ENCODE results near the gene DUOX2. TPM values are rescaled to one million over a fixed set of nuclear protein-coding genes. Genes with fewer than 3 reads are reported as not detected.

The DUOX2 gene
- polyA plus RNA-seq (2013) = 0.05 TPM

DNA sequence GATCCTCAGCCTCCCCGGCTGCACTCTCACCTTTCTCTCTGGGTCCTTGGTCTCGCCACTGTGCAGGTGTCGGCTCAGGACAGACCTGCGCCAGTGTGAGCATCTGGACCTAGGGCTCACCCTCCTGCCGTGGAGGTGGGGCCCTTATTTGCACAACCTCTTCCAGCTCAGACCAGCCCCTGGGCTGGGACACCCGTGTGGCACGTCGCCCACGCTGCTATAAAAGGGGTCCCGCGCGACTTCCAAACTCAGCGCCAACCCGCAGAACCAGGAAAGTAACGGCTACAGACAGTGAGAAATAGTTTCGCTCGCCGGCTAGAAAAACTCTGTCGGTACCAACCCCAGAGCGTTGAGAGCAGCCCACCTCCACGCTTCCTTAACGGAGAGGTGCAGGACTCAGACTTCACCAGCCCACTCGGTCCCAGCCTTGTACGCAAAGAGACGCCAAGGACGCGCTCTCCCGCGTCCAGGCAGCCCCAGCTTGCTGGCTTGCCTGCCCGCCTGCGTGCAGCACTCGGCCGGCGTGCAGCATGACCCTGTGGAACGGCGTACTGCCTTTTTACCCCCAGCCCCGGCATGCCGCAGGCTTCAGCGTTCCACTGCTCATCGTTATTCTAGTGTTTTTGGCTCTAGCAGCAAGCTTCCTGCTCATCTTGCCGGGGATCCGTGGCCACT is at the start of gene DUOX2, which contains the start of gene DUOXA2:
Gene DUOX2, minus strand, starts transcription at position 97 of the 675 bp plus-strand sequence. CDS start 761 bp downstream, outside the sequence.
Gene DUOXA2, plus strand, starts transcription at position 251 of the 675 bp plus-strand sequence. Its CDS starts 280 bp downstream, at position 531.
- Histone ChIP-seq H3K36me3 (ENCODE audit: control insufficient read depth in 4 of 4, insufficient read depth in 4 of 4, low read length in 3 of 4) (no peaks in the 10 kb centered on the region), H3K4me1 (ENCODE audit: control extremely low read depth in 1 of 4, control insufficient read depth in 4 of 4, insufficient read depth in 4 of 4, low read length in 3 of 4) (peaks cover 0 to 52% (median 29%) of the 10 kb centered on the region in 4 experiments), H3K27me3 (replicated peaks in 2 of 5; ENCODE audit: control insufficient read depth in 4 of 5, insufficient read depth in 5 of 5, low read length in 4 of 5) (peaks cover 0 to 87% (median 58%) of the 10 kb centered on the region in 5 experiments), H3K9me3 (ENCODE audit: control extremely low read depth in 1 of 5, control insufficient read depth in 4 of 5, insufficient read depth in 2 of 5, low read depth in 1 of 5, low read length in 4 of 5) (no peaks in the 10 kb centered on the region), H3K4me3 (ENCODE audit: control insufficient read depth in 1 of 7, extremely low read depth in 1 of 7, insufficient read depth in 4 of 7, low read depth in 2 of 7, low read length in 6 of 7) (peak within 1 kb of the TSS in 4 of 7 experiments; percentile 15 to 55 (median 52)), H3K27ac (ENCODE audit: insufficient read depth in 1 of 2, low read depth in 1 of 2, low read length in 2 of 2, poor library complexity in 1 of 2, severe bottlenecking in 2 of 2) (no peak within 1 kb of the TSS)
- 1% methylated on average over 39 of the region's 42 CpGs for WGBS (ENCODE audit: insufficient coverage)
- ChIA-PET CTCF (interaction anchor here (1.0 to 2.3 kb wide), 5 partner anchors 7 to 17 kb away, joined by 3 to 10 read pairs (median 5); no protein-coding TSS in a partner anchor), POLR2A (no interaction called here)
- DNase-seq = peak in 2 of 3 donors; percentile 34 to 38

- Histone ChIP-seq H3K27ac (ENCODE audit: insufficient read depth in 1 of 2, low read depth in 1 of 2, low read length in 2 of 2, poor library complexity in 1 of 2, severe bottlenecking in 2 of 2) (no peak overlapping the region), H3K4me1 (ENCODE audit: control extremely low read depth in 1 of 4, control insufficient read depth in 4 of 4, insufficient read depth in 4 of 4, low read length in 3 of 4) (peaks cover 0 to 34% (median 29%) of the 10 kb centered on the region in 4 experiments), H3K9me3 (ENCODE audit: control extremely low read depth in 1 of 5, control insufficient read depth in 4 of 5, insufficient read depth in 2 of 5, low read depth in 1 of 5, low read length in 4 of 5) (no peaks in the 10 kb centered on the region), H3K4me3 (ENCODE audit: control insufficient read depth in 1 of 7, extremely low read depth in 1 of 7, insufficient read depth in 4 of 7, low read depth in 2 of 7, low read length in 6 of 7) (no peak overlapping the region), H3K27me3 (replicated peaks in 2 of 5; ENCODE audit: control insufficient read depth in 4 of 5, insufficient read depth in 5 of 5, low read length in 4 of 5) (no peaks in the 10 kb centered on the region), H3K36me3 (ENCODE audit: control insufficient read depth in 4 of 4, insufficient read depth in 4 of 4, low read length in 3 of 4) (peaks cover 0 to 3% (median 0%) of the 10 kb centered on the region in 4 experiments)
- DNase-seq = no peak
- POLR2A ChIA-PET = interaction anchor here (0.9 to 1.8 kb wide), 4 partner anchors 23 to 239 kb away, joined by 3 to 5 read pairs (median 4); a partner anchor contains a TSS
- CTCF ChIA-PET = interaction anchor here (0.6 to 11.9 kb wide), 37 partner anchors 8 to 294 kb away, joined by 3 to 179 read pairs (median 5); partner anchors contain the start of gene SHF
- WGBS (ENCODE audit: insufficient coverage) = 87% methylated on average over 9 of the region's 9 CpGs
Observed at GRCh38 chr15:45163508-45163856, 49.5 kb upstream of the DUOX2 start.

DNA sequence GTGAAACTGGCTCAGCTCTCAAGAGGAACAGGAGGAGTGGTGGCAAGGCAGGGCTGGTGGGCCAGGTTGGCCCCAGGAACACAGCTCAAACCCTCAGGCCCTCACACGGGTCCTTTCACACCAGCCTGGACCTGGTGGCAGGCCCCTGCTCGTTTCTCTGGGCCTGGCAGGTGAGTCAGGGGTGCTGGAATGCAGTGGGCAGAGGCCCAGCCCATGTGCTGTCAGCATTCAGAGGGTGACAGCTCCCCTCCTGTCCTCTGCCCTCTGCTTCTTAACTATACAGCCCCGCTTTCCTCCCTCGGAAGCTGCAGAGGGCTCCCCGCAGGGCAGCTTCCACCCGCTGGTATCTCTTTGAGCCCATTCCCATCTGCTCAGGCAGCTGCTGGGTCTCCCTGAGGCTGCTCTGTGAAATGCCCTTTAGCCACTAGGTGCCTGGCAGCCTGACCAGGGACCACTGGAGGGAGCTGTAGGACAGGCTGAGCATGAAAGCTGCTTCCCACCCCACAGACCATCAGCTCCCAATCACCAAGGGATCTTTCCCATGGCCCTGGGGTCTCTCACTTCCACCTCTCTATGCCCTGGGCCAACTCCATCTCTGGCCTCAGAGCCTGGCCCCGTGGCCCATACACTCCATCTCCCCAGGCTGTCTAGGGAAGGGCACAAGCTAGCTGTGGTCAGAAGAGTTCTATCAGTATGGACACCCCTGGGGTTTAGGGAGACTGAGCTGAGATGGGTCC is 49.0 kb upstream of the DUOX2 start:
- ChIA-PET CTCF (interaction anchor here (0.6 to 11.9 kb wide), 37 partner anchors 8 to 295 kb away, joined by 3 to 179 read pairs (median 5); partner anchors contain the start of gene SHF), POLR2A (interaction anchor here (0.9 to 1.8 kb wide), 4 partner anchors 23 to 239 kb away, joined by 3 to 5 read pairs (median 4); a partner anchor contains a TSS)
- no peak overlapping the region for H3K27ac ChIP-seq (ENCODE audit: insufficient read depth in 1 of 2, low read depth in 1 of 2, low read length in 2 of 2, poor library complexity in 1 of 2, severe bottlenecking in 2 of 2)
- no peaks in the 10 kb centered on the region for H3K36me3 ChIP-seq (ENCODE audit: control insufficient read depth in 4 of 4, insufficient read depth in 4 of 4, low read length in 3 of 4)
- no peaks in the 10 kb centered on the region for H3K9me3 ChIP-seq (ENCODE audit: control extremely low read depth in 1 of 5, control insufficient read depth in 4 of 5, insufficient read depth in 2 of 5, low read depth in 1 of 5, low read length in 4 of 5)
- peaks cover 0 to 29% (median 27%) of the 10 kb centered on the region in 4 experiments for H3K4me1 ChIP-seq (ENCODE audit: control extremely low read depth in 1 of 4, control insufficient read depth in 4 of 4, insufficient read depth in 4 of 4, low read length in 3 of 4)
- H3K4me3 ChIP-seq (ENCODE audit: control insufficient read depth in 1 of 7, extremely low read depth in 1 of 7, insufficient read depth in 4 of 7, low read depth in 2 of 7, low read length in 6 of 7) = no peak overlapping the region
- 18% methylated on average over 4 of the region's 7 CpGs for WGBS (ENCODE audit: insufficient coverage)
- H3K27me3 ChIP-seq (replicated peaks in 2 of 5; ENCODE audit: control insufficient read depth in 4 of 5, insufficient read depth in 5 of 5, low read length in 4 of 5) = no peaks in the 10 kb centered on the region
- peak; percentile 79 to 86 (median 83) for DNase-seq

- no peak for DNase-seq
- ChIA-PET POLR2A (no interaction called here), CTCF (interaction anchor here (0.8 to 11.9 kb wide), 8 partner anchors 25 to 238 kb away, joined by 3 to 179 read pairs (median 14); partner anchors contain the start of gene SHF)
- Histone ChIP-seq H3K9me3 (ENCODE audit: control extremely low read depth in 1 of 5, control insufficient read depth in 4 of 5, insufficient read depth in 2 of 5, low read depth in 1 of 5, low read length in 4 of 5) (no peaks in the 10 kb centered on the region), H3K27me3 (replicated peaks in 2 of 5; ENCODE audit: control insufficient read depth in 4 of 5, insufficient read depth in 5 of 5, low read length in 4 of 5) (no peaks in the 10 kb centered on the region), H3K4me3 (ENCODE audit: control insufficient read depth in 1 of 7, extremely low read depth in 1 of 7, insufficient read depth in 4 of 7, low read depth in 2 of 7, low read length in 6 of 7) (no peak overlapping the region), H3K4me1 (ENCODE audit: control extremely low read depth in 1 of 4, control insufficient read depth in 4 of 4, insufficient read depth in 4 of 4, low read length in 3 of 4) (peaks cover 0 to 23% (median 18%) of the 10 kb centered on the region in 4 experiments), H3K36me3 (ENCODE audit: control insufficient read depth in 4 of 4, insufficient read depth in 4 of 4, low read length in 3 of 4) (no peaks in the 10 kb centered on the region), H3K27ac (ENCODE audit: insufficient read depth in 1 of 2, low read depth in 1 of 2, low read length in 2 of 2, poor library complexity in 1 of 2, severe bottlenecking in 2 of 2) (no peak overlapping the region)
- whole genome bisulfite sequencing (ENCODE audit: insufficient coverage) = 97% methylated on average over 12 of the region's 14 CpGs
Observed at GRCh38 chr15:45161666-45162065, 47.7 kb upstream of the DUOX2 start.

GRCh38 chr15:45157974-45158373 is 44.0 kb upstream of the DUOX2 start:
- POLR2A ChIA-PET = no interaction called here
- no peak for DNase-seq
- no peaks in the 10 kb centered on the region for H3K36me3 ChIP-seq (ENCODE audit: control insufficient read depth in 4 of 4, insufficient read depth in 4 of 4, low read length in 3 of 4)

GRCh38 chr15:45156744-45157455 is 42.9 kb upstream of the DUOX2 start:
- no peak overlapping the region for H3K4me3 ChIP-seq (ENCODE audit: control insufficient read depth in 1 of 7, extremely low read depth in 1 of 7, insufficient read depth in 4 of 7, low read depth in 2 of 7, low read length in 6 of 7)
- no peak for DNase-seq
- 100% methylated on average over 6 of the region's 7 CpGs for WGBS (ENCODE audit: insufficient coverage)
- H3K36me3 ChIP-seq (ENCODE audit: control insufficient read depth in 4 of 4, insufficient read depth in 4 of 4, low read length in 3 of 4) = no peaks in the 10 kb centered on the region
- H3K27ac ChIP-seq (ENCODE audit: insufficient read depth in 1 of 2, low read depth in 1 of 2, low read length in 2 of 2, poor library complexity in 1 of 2, severe bottlenecking in 2 of 2) = no peak overlapping the region
- H3K27me3 ChIP-seq (replicated peaks in 2 of 5; ENCODE audit: control insufficient read depth in 4 of 5, insufficient read depth in 5 of 5, low read length in 4 of 5) = no peaks in the 10 kb centered on the region
- ChIA-PET CTCF (interaction anchor here (3.1 kb wide), 2 partner anchors 10 to 48 kb away, joined by 9 read pairs; no protein-coding TSS in a partner anchor), POLR2A (no interaction called here)
- no peaks in the 10 kb centered on the region for H3K4me1 ChIP-seq (ENCODE audit: control extremely low read depth in 1 of 4, control insufficient read depth in 4 of 4, insufficient read depth in 4 of 4, low read length in 3 of 4)
- H3K9me3 ChIP-seq (ENCODE audit: control extremely low read depth in 1 of 5, control insufficient read depth in 4 of 5, insufficient read depth in 2 of 5, low read depth in 1 of 5, low read length in 4 of 5) = no peaks in the 10 kb centered on the region

More at GRCh38 chr15:45157974-45158373, 44.0 kb upstream of the DUOX2 start:
- Histone ChIP-seq H3K27ac (ENCODE audit: insufficient read depth in 1 of 2, low read depth in 1 of 2, low read length in 2 of 2, poor library complexity in 1 of 2, severe bottlenecking in 2 of 2) (no peak overlapping the region), H3K4me1 (ENCODE audit: control extremely low read depth in 1 of 4, control insufficient read depth in 4 of 4, insufficient read depth in 4 of 4, low read length in 3 of 4) (peaks cover 0 to 4% (median 0%) of the 10 kb centered on the region in 4 experiments), H3K9me3 (ENCODE audit: control extremely low read depth in 1 of 5, control insufficient read depth in 4 of 5, insufficient read depth in 2 of 5, low read depth in 1 of 5, low read length in 4 of 5) (no peaks in the 10 kb centered on the region), H3K27me3 (replicated peaks in 2 of 5; ENCODE audit: control insufficient read depth in 4 of 5, insufficient read depth in 5 of 5, low read length in 4 of 5) (no peaks in the 10 kb centered on the region), H3K4me3 (ENCODE audit: control insufficient read depth in 1 of 7, extremely low read depth in 1 of 7, insufficient read depth in 4 of 7, low read depth in 2 of 7, low read length in 6 of 7) (no peak overlapping the region)
- CTCF ChIA-PET = interaction anchor here (0.9 to 3.1 kb wide), 5 partner anchors 12 to 242 kb away, joined by 3 to 9 read pairs (median 4); no protein-coding TSS in a partner anchor
- WGBS (ENCODE audit: insufficient coverage) = 91% methylated on average over 1 of the region's 1 CpG

Data from common myeloid progenitor, CD34-positive (primary cell).